OCI-LY7 (cell line): ENCODE results near the gene TRAF3IP1. TPM values are rescaled to one million over a fixed set of nuclear protein-coding genes. Genes with fewer than 3 reads are reported as not detected.

Experiments
- BruUV-seq: library from RNA; stranded (reverse); fragments of 400-500 nt; replicated peaks from 2 replicates; lab custom pipeline; 2021; lab: Mats Ljungman, UMichigan
- CTCF ChIA-PET: fragments of 300-600 bp; sonication (Branson Sonifier 250); formaldehyde crosslinking; loops from one replicate; lab custom pipeline; 2022; ENCODE audit warnings: antibody characterized with exemption; ENCODE audit not compliant: unreplicated experiment; lab: Charles Lee
- POLR2A ChIA-PET: fragments of 300-600 bp; sonication (Branson Sonifier 250); formaldehyde crosslinking; loops from one replicate; lab custom pipeline; 2022; ENCODE audit warnings: antibody characterized with exemption; lab: Charles Lee
- DNase-seq: peaks from one replicate; pipeline ENCODE4 v3.0.0-alpha.2; 2015; ENCODE audit warnings: low spot score
- H2AFZ ChIP-seq: fragments of 200-600 bp; sonication (generic), shearing (Covaris generic); 2 replicates; pipeline ENCODE4 v1.6.1; 2014; ENCODE audit warnings: mild to moderate bottlenecking, antibody characterized with exemption, low read length, moderate library complexity
- H3K27ac ChIP-seq: fragments of 200-600 bp; sonication (generic); 2 replicates; pipeline ENCODE4 v1.5.1; 2014; ENCODE audit warnings: mixed run types, low read depth, mild to moderate bottlenecking, moderate library complexity, low read length, inconsistent platforms; ENCODE audit not compliant: poor library complexity, severe bottlenecking
- H3K36me3 ChIP-seq: fragments of 200-600 bp; sonication (generic); 2 replicates; pipeline ENCODE4 v1.6.1; 2014; ENCODE audit warnings: mild to moderate bottlenecking, antibody characterized with exemption, low read length, moderate library complexity, mixed read lengths; ENCODE audit not compliant: insufficient read depth
- H3K4me1 ChIP-seq: fragments of 200-600 bp; sonication (generic); 2 replicates; pipeline ENCODE4 v1.5.1; 2014; ENCODE audit warnings: mild to moderate bottlenecking, low read length; ENCODE audit not compliant: insufficient read depth, poor library complexity, severe bottlenecking
- H3K4me2 ChIP-seq: fragments of 200-600 bp; sonication (generic); 2 replicates; pipeline ENCODE4 v1.6.1; 2014; ENCODE audit warnings: mild to moderate bottlenecking, low read length
- H3K4me3 ChIP-seq: fragments of 200-600 bp; sonication (generic); 2 replicates; pipeline ENCODE4 v1.5.1; 2014; ENCODE audit warnings: mild to moderate bottlenecking, low read depth, low read length; ENCODE audit not compliant: poor library complexity, severe bottlenecking
- H3K79me2 ChIP-seq: fragments of 200-600 bp; sonication (generic); 2 replicates; pipeline ENCODE4 v1.6.1; 2016; ENCODE audit warnings: low read depth, mild to moderate bottlenecking, low read length, moderate library complexity, mixed read lengths; ENCODE audit not compliant: insufficient read depth
- H3K9me2 ChIP-seq: fragments of 200-600 bp; sonication (generic); 2 replicates; pipeline ENCODE4 v1.6.1; 2016; ENCODE audit warnings: mild to moderate bottlenecking, low read length, mixed read lengths; ENCODE audit not compliant: insufficient read depth
- H3K9me3 ChIP-seq: fragments of 200-600 bp; sonication (generic); 2 replicates; pipeline ENCODE4 v1.6.1; 2014; ENCODE audit warnings: mild to moderate bottlenecking, mixed run types, low read length, mixed read lengths
- H4K20me1 ChIP-seq: fragments of 200-600 bp; sonication (generic); 2 replicates; pipeline ENCODE4 v1.6.1; 2014; ENCODE audit warnings: mild to moderate bottlenecking, antibody characterized with exemption, low read length, moderate library complexity, mixed read lengths; ENCODE audit not compliant: insufficient read depth
- CTCF ChIP-seq: fragments of 200-600 bp; sonication (generic); conservative IDR thresholded peaks from 2 replicates; pipeline ENCODE4 v1.5.1; 2014; ENCODE audit warnings: mild to moderate bottlenecking, antibody characterized with exemption, low read length, moderate library complexity, mixed read lengths
- EZH2phosphoT487 ChIP-seq: fragments of 200-600 bp; sonication (generic); IDR thresholded peaks from 2 replicates; pipeline ENCODE4 v1.6.1; 2018; ENCODE audit warnings: low read depth, borderline replicate concordance, mild to moderate bottlenecking, mixed run types, antibody characterized with exemption, low read length, moderate library complexity, mixed read lengths
- intact Hi-C: fragments of 100-400 bp; cut with micrococcal nuclease; formaldehyde crosslinking; loops from one replicate; pipeline ENCODE4 v1.10.0; 2022; ENCODE audit not compliant: unreplicated experiment
- total RNA-seq, 2 experiments: library from RNA; depleted of rRNA in 1 of 2; stranded (reverse); fragments of >200 nt in 1 of 2; shearing (Covaris generic) in 1 of 2; gene quantifications; 2 replicates each; pipeline ENCODE4 v1.2.3, GENCODE V29; 2014 to 2022

The TRAF3IP1 gene
- total RNA-seq, 2 experiments from 2014 or later: 8.2 to 13.8 TPM

GRCh38 chr2:238351315-238351714 lies 31.0 kb downstream of the TRAF3IP1 start:
- no TSS peak for BruUV-seq
- Histone ChIP-seq H3K36me3 (peaks cover 9% of the 10 kb centered on the region; the same call in 1 of the 2 replicates), H3K4me1 (no peaks in the 10 kb centered on the region), H3K4me3 (no peak overlapping the region), H4K20me1 (no peaks in the 10 kb centered on the region), H2AFZ (no peak overlapping the region), H3K9me2 (no peaks in the 10 kb centered on the region), H3K9me3 (no peaks in the 10 kb centered on the region), H3K27ac (no peak overlapping the region), H3K4me2 (no peak overlapping the region), H3K79me2 (no peaks in the 10 kb centered on the region)
- intact Hi-C loops: loop anchor here (10.0 kb wide), 1 partner anchor 433 kb away; no protein-coding TSS in a partner anchor
- TF ChIP-seq EZH2phosphoT487 (no peak), CTCF (no peak)
- CTCF ChIA-PET: interaction anchor here (0.5 kb wide), 1 partner anchor 37 kb away, joined by 7 read pairs; no protein-coding TSS in a partner anchor
- DNase-seq: no peak
- POLR2A ChIA-PET: no interaction called here

GRCh38 chr2:238352361-238352760 lies 32.0 kb downstream of the TRAF3IP1 start:
- intact Hi-C loops: loop anchor here (10.0 kb wide), 1 partner anchor 432 kb away; no protein-coding TSS in a partner anchor
- TF ChIP-seq EZH2phosphoT487 (no peak), CTCF (no peak)
- ChIA-PET CTCF (no interaction called here), POLR2A (no interaction called here)
- no peaks in the 10 kb centered on the region for H3K4me1 ChIP-seq
- no peak overlapping the region for H3K4me3 ChIP-seq
- no peak overlapping the region for H2AFZ ChIP-seq
- H3K36me3 ChIP-seq: peaks cover 9% of the 10 kb centered on the region; the same call in 1 of the 2 replicates
- H3K9me2 ChIP-seq: no peaks in the 10 kb centered on the region
- no peaks in the 10 kb centered on the region for H4K20me1 ChIP-seq
- no peak overlapping the region for H3K27ac ChIP-seq
- H3K9me3 ChIP-seq: no peaks in the 10 kb centered on the region
- H3K79me2 ChIP-seq: no peaks in the 10 kb centered on the region
- no peak for DNase-seq
- BruUV-seq: no TSS peak
- H3K4me2 ChIP-seq: no peak overlapping the region

- H3K4me2 ChIP-seq: no peak overlapping the region
- H3K36me3 ChIP-seq: no peaks in the 10 kb centered on the region; the same call in 1 of the 2 replicates
- H4K20me1 ChIP-seq: no peaks in the 10 kb centered on the region
- intact Hi-C loops: loop anchor here (10.0 kb wide), 1 partner anchor 426 kb away; no protein-coding TSS in a partner anchor
- no peak overlapping the region for H2AFZ ChIP-seq
- TF ChIP-seq EZH2phosphoT487 (no peak), CTCF (no peak)
- no peaks in the 10 kb centered on the region for H3K9me2 ChIP-seq
- H3K79me2 ChIP-seq: no peaks in the 10 kb centered on the region
- no peaks in the 10 kb centered on the region for H3K9me3 ChIP-seq
- no peak overlapping the region for H3K27ac ChIP-seq
- POLR2A ChIA-PET: no interaction called here
- CTCF ChIA-PET: no interaction called here
- no peaks in the 10 kb centered on the region for H3K4me1 ChIP-seq
- H3K4me3 ChIP-seq: no peak overlapping the region
- no TSS peak for BruUV-seq
- no peak for DNase-seq
Observed at GRCh38 chr2:238358769-238359168, 38.5 kb downstream of the TRAF3IP1 start.
